ENCODE data around the gene CRMP1.

CRMP1 gene

GRCh38 chr4:5897674-5898073, 4.8 kb upstream of the CRMP1 start:
- no peak for TF ChIP-seq SUZ12 (IDR thresholded peaks at IDR 0.05)
- no peak for DNase-seq (ENCODE audit: extremely low spot score)
- CTCF ChIA-PET, result no interaction called here
- POLR2A ChIA-PET, result no interaction called here

- CTCF ChIA-PET, result no interaction called here
- no peak for TF ChIP-seq LEF1 (IDR thresholded peaks at IDR 0.05; ENCODE audit: borderline replicate concordance)
- no peak for TF ChIP-seq ARNT (IDR thresholded peaks at IDR 0.05)
- TF ChIP-seq ELF4 (IDR thresholded peaks at IDR 0.05), result no peak
- TF ChIP-seq FOXA1 (IDR thresholded peaks at IDR 0.05), result no peak
- no peak for TF ChIP-seq CTBP1 (IDR thresholded peaks at IDR 0.05; ENCODE audit: borderline replicate concordance)
- TF ChIP-seq L3MBTL2 (conservative IDR thresholded peaks at IDR 0.05), result no peak
- no peak for TF ChIP-seq FOXK2 (IDR thresholded peaks at IDR 0.05)
- no peak for TF ChIP-seq NFRKB (IDR thresholded peaks at IDR 0.05)
- TF ChIP-seq PKNOX1 (IDR thresholded peaks at IDR 0.05), result no peak
- TF ChIP-seq FOXM1 (IDR thresholded peaks at IDR 0.05; ENCODE audit: borderline replicate concordance), result no peak
- TF ChIP-seq TARDBP (IDR thresholded peaks at IDR 0.05), result no peak
- TF ChIP-seq SP1 (IDR thresholded peaks at IDR 0.05), result no peak
- TF ChIP-seq ZNF384 (IDR thresholded peaks at IDR 0.05), result no peak
- no peak for TF ChIP-seq HDGF (IDR thresholded peaks at IDR 0.05; ENCODE audit: borderline replicate concordance)
- no peak for DNase-seq (ENCODE audit: extremely low spot score)
- POLR2A ChIA-PET, result no interaction called here
These were observed 2.4 kb upstream of the CRMP1 start for GRCh38 chr4:5895287-5895686.

- no peak for TF ChIP-seq SUZ12 (IDR thresholded peaks at IDR 0.05)
- no peak for TF ChIP-seq ZNF384 (IDR thresholded peaks at IDR 0.05)
- no peak for TF ChIP-seq L3MBTL2 (conservative IDR thresholded peaks at IDR 0.05)
- TF ChIP-seq FOXM1 (IDR thresholded peaks at IDR 0.05; ENCODE audit: borderline replicate concordance), result no peak
- TF ChIP-seq LEF1 (IDR thresholded peaks at IDR 0.05; ENCODE audit: borderline replicate concordance), result no peak
- TF ChIP-seq CTBP1 (IDR thresholded peaks at IDR 0.05; ENCODE audit: borderline replicate concordance), result no peak
- no peak for TF ChIP-seq ARNT (IDR thresholded peaks at IDR 0.05)
- no peak for TF ChIP-seq FOXK2 (IDR thresholded peaks at IDR 0.05)
- TF ChIP-seq TARDBP (IDR thresholded peaks at IDR 0.05), result no peak
- no peak for TF ChIP-seq FOXA1 (IDR thresholded peaks at IDR 0.05)
- TF ChIP-seq BHLHE40 (IDR thresholded peaks at IDR 0.05; ENCODE audit: borderline replicate concordance), result no peak
- no peak for TF ChIP-seq HDGF (IDR thresholded peaks at IDR 0.05; ENCODE audit: borderline replicate concordance)
- no peak for TF ChIP-seq SP1 (IDR thresholded peaks at IDR 0.05)
- TF ChIP-seq ELF4 (IDR thresholded peaks at IDR 0.05), result no peak
- no peak for TF ChIP-seq PKNOX1 (IDR thresholded peaks at IDR 0.05)
- TF ChIP-seq NFRKB (IDR thresholded peaks at IDR 0.05), result no peak
- ChIA-PET CTCF (interaction anchor here (1.4 kb wide), 1 partner anchor 13 kb away, joined by 3 read pairs; no protein-coding TSS in a partner anchor), POLR2A (no interaction called here)
- DNase-seq (ENCODE audit: extremely low spot score), result no peak
These were observed 1.4 kb upstream of the CRMP1 start for GRCh38 chr4:5894266-5894665.

- no peak for DNase-seq (ENCODE audit: extremely low spot score)
- POLR2A ChIA-PET, result no interaction called here
- TF ChIP-seq CTBP1 (IDR thresholded peaks at IDR 0.05; ENCODE audit: borderline replicate concordance), result no peak
- no peak for TF ChIP-seq FOXM1 (IDR thresholded peaks at IDR 0.05; ENCODE audit: borderline replicate concordance)
- no peak for TF ChIP-seq NFRKB (IDR thresholded peaks at IDR 0.05)
- TF ChIP-seq ZNF384 (IDR thresholded peaks at IDR 0.05), result no peak
- TF ChIP-seq PKNOX1 (IDR thresholded peaks at IDR 0.05), result no peak
- TF ChIP-seq ELF4 (IDR thresholded peaks at IDR 0.05), result no peak
- TF ChIP-seq SUZ12 (IDR thresholded peaks at IDR 0.05), result no peak
- TF ChIP-seq FOXK2 (IDR thresholded peaks at IDR 0.05), result no peak
- no peak for TF ChIP-seq HDGF (IDR thresholded peaks at IDR 0.05; ENCODE audit: borderline replicate concordance)
- no peak for TF ChIP-seq ARNT (IDR thresholded peaks at IDR 0.05)
- no peak for TF ChIP-seq FOXA1 (IDR thresholded peaks at IDR 0.05)
- CTCF ChIA-PET, result interaction anchor here (1.4 kb wide), 1 partner anchor 13 kb away, joined by 3 read pairs; no protein-coding TSS in a partner anchor
These were observed 705 bp upstream of the CRMP1 start for GRCh38 chr4:5893591-5893990.

GRCh38 chr4:5892323-5893003, 423 bp downstream of the CRMP1 start:
- POLR2A ChIA-PET, result no interaction called here
- no peak for DNase-seq (ENCODE audit: extremely low spot score)
- CTCF ChIA-PET, result no interaction called here
- TF ChIP-seq L3MBTL2 (conservative IDR thresholded peaks at IDR 0.05), result no peak
- TF ChIP-seq FOXA1 (IDR thresholded peaks at IDR 0.05), result no peak
- no peak for TF ChIP-seq NFRKB (IDR thresholded peaks at IDR 0.05)
- no peak for TF ChIP-seq CTBP1 (IDR thresholded peaks at IDR 0.05; ENCODE audit: borderline replicate concordance)
- no peak for TF ChIP-seq ARNT (IDR thresholded peaks at IDR 0.05)
- TF ChIP-seq SP1 (IDR thresholded peaks at IDR 0.05), result no peak
- no peak for TF ChIP-seq FOXK2 (IDR thresholded peaks at IDR 0.05)
- no peak for TF ChIP-seq BHLHE40 (IDR thresholded peaks at IDR 0.05; ENCODE audit: borderline replicate concordance)
- no peak for TF ChIP-seq HDGF (IDR thresholded peaks at IDR 0.05; ENCODE audit: borderline replicate concordance)
- TF ChIP-seq LEF1 (IDR thresholded peaks at IDR 0.05; ENCODE audit: borderline replicate concordance), result no peak
- TF ChIP-seq PKNOX1 (IDR thresholded peaks at IDR 0.05), result no peak
- TF ChIP-seq SUZ12 (IDR thresholded peaks at IDR 0.05), result no peak
- no peak for TF ChIP-seq ELF4 (IDR thresholded peaks at IDR 0.05)
- no peak for TF ChIP-seq FOXM1 (IDR thresholded peaks at IDR 0.05; ENCODE audit: borderline replicate concordance)

Data from HEK293T (cell line).